ENCODE results near the gene SERTAD3.

SERTAD3 gene

DNA sequence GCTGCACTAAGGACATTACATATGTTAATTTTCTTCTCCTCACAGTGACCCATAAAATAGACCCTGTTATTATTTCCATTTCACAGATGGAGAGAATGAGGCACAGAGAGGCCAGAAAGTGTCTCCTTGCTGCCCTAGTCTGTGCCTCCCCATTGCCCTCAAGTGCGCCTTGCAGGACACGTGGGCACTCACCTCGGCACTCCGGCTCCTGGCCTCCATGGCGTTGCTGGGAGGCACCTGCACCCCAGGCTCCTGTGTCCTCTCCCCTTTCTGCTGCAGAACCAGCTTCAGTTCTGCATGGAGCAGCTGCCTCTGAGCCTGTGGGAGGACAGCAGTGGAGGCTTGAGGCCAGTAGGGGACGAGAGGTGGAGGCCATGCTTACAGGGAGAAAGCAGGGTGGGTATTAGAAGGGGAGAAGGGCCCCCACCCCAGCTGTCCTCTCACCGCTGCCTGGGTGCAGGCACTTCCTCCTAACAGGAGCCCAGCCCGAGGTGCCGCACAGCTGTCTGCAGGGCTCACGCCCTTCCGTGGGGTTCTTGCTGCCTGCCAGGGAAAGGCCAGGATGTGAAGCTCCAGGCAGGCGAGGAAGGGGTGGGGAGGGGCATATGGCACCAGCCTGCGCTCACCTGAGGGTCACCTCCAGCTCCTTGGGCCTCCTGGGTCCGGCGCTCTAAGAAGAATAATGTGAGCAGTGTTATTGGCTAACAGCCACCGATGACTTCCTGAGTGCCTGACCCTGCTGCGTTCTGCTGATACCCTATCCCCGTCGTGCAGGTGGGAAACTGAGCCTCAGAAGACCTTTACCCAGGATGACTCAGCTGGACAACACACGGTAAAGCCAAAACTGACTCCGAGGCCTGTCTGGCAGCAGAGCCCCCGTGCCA lies 36.2 kb downstream of the SERTAD3 start:
- DNase-seq = no peak

DNA sequence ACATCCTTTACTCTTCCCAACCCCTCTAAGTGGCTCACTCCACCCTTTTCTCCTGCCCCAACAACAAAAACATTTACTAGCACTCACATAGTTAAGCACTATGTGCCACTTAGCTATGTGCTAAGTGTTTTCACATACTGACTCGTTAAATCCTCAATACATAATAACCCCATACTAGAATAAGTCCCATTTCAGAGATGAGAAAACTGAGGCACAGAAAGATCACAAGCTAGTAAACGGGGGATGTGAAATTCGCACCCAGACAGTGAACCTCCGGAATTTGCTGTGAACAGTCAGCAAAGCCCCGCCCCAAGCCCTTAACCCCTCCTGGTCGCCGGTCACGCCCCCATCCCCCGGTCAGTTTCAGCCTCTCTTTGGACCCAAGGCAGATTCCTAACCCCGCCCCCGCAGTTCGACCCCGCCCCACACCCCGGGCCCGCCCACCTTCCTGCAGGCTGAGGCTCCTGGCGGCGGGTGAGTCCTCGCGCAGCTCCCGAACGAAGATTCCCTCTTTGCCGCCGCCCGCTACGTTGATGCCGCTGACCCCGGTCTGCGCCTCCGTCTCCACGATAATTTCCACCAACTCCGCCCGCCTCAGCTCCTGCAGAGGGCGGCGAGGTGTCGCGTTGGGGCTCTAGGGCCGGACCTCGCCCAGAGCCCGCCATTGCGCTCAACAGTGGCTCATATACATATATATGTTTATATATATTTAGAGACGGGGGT lies 40.7 kb downstream of the SERTAD3 start:
- DNase-seq = peak; percentile 74 to 79

DNA sequence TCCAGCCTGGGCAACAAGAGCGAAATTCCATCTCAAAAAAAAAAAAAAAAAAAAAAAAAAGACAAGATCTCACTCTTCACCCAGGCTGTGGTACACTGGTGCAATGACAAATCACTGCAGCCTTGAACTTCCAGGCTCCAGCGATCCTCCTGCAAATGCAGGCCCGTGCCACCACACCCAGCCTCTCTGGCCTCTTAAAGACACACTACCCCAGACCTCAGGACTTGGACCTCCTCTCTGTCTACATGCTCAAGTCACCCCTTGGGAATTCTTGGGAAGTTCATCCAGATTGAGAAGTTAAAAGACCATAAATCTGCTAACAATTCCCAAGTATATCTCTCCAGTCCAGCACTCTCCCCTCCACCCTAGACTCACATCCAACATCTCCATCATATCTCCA lies 43.6 kb downstream of the SERTAD3 start:
- no peak for DNase-seq

DNA sequence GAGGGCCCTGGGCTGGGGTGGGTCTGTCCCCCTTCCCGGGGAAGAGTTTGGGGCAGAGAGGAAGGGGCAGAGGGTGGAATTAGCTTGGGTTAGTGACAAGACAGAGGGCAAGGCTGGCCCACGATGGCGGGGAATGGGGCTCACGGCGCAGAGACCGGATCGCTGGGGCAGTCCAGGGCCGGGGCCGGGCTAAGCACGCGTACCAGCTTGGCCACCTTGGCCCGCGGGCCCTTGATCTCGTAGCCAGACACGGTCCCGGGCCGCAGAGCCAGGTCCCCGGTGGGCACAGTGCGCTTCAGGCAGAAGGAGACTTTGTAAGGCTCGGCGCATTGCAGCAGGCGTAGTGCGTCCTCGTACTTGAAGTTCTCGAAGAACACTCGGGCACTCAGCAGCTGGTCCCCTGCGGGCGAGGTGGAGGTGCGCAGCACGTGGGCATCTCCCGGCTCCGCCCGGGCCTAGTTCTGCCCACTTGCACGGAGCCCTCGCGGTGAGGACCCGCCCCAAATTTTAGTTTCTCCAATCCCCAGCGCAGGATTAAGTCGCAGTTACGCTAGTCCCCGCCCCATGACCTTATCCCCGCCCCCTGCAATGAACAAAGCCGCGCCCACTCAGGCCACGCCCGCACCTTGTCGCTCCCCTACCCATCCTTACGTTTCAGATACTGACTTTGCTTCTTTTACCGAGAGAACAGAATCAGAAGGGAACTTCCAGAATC lies 45.6 kb downstream of the SERTAD3 start:
- peak; percentile 47 to 51 for DNase-seq

DNA sequence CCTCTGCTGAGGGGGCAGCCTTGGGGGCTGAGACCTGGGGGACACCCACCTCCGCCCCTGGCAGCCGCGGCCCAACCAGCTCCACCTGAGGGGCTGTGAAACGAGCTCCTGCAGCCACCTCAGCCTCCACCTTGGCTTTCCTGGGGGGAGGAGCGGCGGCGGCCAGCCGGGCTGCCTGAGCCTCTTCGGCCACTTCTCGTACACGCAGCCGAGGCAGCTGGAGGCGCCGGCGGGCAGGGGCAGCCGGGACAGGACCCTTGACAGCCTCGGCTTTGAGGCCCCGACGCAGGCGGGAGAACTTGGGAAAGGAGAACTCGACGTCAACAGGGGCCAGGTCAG lies 46.6 kb downstream of the SERTAD3 start:
- DNase-seq = no peak

DNA sequence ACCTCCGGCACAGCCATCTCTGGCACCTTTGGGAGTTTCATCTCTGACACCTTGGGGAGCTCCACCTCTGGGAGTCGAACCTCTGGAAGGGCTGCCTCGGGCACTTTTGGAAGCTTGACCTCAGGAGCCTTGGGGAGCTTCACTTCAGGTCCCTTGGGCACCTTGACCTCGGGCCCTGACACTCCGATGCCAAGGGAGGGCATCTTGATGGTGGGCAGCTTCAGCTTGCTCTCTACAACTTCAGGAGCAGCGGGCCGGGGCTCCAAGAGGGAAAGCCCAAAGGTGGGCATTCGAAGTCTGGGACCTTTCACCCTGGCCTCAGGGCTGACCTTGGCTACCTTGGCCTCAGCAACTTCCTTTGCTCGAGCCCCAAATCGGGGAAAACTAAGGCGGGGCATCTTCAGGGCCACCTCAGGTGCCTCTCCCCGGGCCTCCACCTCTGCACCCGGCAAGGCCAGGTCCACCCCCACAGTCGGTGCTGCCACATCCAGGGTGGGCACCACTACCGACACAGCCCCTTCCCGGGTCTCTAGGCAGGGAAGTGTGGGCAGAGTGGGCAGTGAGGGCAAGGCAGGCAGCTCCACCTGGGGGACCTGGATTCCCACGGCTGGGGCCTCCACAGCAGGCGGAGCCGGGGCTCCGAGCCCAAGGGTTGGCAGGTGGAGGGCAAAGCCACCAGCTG lies 47.1 kb downstream of the SERTAD3 start:
- DNase-seq = no peak

DNA sequence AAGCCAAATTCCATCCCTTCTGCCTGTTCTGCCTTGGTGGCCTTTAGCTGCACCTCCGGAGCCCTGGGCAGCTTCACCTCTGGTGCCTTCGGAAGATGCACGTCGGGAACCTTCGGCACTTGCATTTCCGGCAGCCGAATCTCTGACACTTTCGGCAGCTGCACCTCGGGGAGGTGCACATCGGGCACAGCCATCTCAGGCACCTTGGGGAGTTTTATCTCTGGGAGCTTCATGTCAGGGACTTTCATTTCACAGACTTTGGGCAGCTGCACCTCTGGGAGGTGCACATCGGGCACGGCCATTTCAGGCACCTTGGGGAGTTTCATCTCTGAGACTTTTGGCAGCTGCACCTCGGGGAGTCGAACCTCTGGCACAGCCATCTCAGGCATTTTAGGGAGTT lies 48.2 kb downstream of the SERTAD3 start:
- DNase-seq = no peak

DNA sequence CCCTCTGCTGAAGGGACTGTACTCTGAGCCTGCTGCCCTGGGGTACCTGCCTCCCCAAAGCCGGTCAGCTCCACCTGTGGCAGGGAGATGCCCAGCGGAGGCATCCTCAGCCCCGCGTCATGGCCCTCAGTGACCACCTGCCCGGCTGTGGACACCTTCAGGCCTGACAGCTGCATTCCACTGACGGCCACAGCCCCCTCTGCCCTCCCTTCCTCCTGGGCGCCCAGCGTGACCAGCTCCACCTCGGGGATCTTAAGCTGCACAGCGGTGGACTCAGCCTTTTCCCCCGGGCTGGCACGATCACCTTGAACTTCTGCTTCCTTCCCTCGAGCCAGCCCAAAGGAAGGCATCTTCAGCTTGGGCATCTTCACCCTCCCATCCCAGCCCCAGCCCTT lies 49.3 kb downstream of the SERTAD3 start:
- no peak for DNase-seq

DNA sequence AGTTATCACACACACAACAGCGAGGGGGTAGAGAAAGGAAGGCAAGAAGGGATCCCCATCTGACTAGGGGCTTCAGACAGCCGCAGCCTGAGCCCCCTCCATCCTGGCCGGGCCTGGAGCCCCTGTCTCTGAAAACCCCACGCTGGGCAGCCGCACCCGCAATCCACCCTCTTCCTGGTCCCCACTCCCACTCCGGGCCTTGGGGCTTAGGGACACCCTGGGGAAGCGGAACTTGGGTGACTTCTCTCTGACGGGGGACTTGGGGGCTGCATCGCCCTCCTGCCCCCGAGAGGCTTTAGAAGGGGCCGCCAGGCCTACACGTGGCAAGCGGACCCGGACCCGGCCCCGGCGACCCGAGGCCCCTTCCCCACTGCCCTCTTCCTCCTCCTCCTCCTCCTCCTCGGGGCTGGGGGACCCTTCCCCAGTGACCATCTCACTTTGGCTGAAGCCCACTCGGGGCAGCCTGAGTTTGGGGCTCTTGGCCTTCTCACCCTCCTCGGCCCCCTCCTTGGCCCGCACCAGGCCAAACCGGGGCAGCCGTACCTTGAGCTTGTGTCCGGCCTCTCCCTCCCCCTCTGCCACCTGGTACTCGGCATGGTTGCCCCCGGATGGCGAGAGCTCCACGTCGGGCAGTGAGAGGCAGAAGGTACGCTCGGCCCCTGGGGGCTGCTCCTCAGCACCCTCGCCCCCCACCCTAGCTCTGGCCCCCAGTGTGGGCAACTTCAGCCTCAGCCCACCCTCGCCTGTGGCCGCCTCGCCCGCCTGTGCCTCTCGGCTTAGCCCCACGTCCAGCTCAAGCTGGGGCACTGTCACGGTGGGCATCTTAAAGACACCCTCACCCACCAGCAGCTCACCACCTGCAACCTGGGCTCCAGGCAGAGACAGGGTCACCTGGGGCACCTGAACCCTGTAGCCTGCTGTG lies 50.0 kb downstream of the SERTAD3 start:
- DNase-seq = no peak

DNA sequence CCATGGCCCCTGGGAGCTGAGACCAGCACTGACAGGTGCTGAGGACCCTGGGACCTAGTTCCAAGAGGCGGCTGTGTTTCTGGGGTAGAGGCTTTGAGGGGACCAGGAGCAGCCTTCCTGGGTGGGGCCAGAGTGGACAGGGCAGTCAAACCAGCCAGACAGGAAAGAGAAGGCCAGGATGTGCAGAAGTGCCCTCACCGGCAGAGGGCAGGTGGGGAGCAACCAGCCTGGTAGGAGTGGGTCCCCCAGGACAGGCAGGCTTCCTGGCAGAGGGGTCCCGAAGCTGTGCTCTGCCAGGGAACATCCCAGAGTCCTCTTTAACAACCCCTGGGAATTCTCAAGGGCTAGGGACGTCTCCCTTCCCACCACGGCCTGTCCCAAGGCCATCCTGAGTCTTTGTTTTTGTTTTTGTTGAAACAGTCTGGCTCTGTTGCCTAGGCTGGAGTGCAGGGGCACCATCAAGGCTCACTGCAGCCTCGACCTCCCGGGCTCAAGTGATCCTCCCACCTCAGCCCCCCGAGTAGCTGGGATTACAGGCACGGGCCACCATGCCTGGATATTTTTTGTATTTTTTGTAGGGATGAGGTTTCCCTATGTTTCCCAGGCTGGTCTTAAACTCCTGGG lies 51.1 kb downstream of the SERTAD3 start:
- DNase-seq = no peak

DNA sequence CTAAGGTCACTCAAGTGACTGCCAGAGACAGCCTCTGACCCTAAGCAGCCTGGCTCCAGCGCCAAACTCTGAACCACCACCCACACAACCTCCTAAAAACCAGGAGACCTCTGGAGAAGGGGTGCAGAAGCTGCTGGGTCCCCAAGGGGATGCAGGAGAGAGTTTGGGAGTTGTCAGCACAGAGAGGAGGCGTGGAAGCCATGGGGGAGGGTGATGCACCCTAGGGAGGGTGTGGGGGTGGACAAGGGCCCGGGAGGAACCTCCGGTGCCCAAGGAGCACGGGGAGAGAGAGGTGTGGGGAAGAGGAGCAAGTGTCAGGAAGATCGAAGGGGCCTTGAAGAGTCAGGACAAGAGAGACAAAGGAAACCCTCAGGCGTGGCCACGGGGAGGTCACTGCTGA lies 52.0 kb downstream of the SERTAD3 start:
- DNase-seq = no peak
